Activated CD4-positive, CD25-positive, alpha-beta regulatory T cell treated with anti-CD3 and anti-CD28 coated beads, Interleukin-2, amount 50 U/mL, for 16 hours (primary cell): ENCODE data around the gene NANS.

Experiments
- DNase-seq: peaks from one replicate; pipeline ENCODE4 v3.0.0-alpha.2; 2020; ENCODE audit warnings: low read depth, low spot score

The NANS gene

DNA sequence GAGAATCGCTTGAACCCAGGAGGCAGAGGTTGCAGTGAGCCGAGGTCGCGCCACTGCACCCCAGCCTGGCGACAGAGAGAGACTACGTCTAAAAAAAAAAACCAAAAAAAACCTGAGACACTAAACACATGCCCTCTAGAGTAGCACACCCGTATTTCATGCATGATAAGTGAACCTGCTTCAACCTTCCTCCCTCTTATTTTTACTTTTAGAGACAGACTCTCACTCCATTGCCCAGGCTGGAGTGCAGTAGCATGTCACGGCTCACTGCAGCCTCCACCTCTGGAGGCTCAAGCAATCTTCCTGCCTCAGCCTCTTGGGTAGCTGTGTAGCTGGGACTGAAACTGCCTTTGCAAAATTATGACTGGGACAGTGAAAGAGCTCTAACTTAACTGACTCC lies 17.6 kb upstream of the NANS start:
- DNase-seq: no peak

DNA sequence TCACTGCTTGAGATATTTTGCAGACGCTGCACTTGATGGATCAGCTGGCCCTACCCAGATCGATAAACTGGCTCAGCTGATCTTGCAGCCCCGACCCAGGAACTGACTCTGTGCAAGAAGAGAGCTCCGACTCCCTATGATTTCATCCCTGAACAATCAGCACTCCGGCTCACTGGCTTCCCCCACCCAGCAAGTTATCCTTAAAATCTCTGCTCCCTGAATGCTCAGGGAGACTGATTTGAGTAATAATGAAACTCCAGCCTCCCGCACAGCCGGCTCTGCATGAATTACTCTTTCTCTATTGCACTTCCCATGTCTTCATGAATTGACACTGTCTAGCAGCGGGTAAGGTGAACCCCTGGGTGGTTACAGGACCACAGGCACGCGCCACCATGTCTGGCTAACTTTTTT lies 16.9 kb upstream of the NANS start:
- no peak for DNase-seq

DNA sequence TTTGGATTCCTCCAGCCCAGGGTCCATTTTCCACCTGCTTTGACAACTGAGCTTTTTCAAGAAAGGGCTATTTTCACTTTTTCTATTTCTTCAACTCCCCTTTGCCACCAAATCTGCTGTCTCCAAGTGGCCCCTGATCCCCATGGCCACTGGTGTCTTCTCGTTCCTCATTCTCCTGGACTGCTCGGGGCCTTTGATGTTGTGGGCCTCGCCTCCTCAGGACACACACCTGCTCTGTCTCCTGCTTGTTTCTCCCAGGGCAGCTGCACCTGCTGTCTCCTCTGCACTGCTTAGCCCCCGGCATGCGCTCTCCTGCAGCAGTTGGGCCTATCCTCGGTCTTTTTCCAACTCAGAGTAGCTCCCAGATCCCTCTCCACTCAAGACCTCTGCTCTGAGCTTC lies 16.3 kb upstream of the NANS start:
- no peak for DNase-seq

GRCh38 chr9:98043915-98044314 lies 12.6 kb upstream of the NANS start:
- no peak for DNase-seq

DNA sequence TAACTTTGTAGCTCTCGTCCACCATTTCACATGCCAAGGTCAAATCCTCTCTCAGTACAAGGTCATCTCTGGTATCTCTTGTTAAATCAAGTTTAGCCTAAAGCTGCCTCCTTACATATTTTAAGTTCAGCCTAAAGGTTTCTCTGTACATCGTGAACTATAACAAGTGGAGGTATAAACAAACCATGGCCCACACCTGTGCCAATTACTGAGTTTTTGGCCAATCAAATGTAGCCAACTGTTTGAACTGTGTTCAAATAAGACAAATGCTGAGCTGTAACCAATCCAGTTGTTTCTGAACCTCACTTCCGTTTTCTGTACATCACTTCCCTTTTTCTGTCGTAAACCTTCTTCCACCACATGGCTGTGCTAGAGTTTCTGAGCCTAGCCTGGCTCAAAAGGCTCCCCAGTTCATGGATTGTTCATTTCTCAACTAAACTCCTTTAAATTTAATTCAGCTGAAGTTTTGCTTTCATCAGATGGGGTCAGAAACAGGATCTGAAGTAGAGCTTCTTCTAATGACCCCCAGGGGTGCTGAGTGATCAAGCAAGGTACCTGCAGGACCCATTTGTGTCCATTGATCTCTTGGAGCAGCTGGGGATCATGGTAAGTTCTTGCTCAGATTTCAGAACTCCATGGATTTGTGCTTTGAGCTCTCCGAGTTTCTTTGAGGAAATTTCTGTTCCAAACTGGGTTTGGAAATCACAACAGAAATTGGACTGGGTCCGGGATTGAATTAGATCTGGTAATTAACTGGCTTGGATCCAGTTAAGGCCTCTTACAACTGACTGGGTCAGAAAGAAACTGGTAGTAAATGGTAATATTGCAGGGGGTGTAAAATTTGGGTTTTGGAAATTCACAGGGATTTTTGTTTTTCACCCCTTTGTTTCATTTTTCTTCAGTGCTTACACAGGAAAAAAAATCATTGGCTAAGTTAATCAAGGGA lies 11.0 kb upstream of the NANS start:
- no peak for DNase-seq

- DNase-seq: no peak
Measured at GRCh38 chr9:98046180-98046543, 10.4 kb upstream of the NANS start.

- no peak for DNase-seq
Measured at GRCh38 chr9:98047002-98047401, 9.5 kb upstream of the NANS start.

DNA sequence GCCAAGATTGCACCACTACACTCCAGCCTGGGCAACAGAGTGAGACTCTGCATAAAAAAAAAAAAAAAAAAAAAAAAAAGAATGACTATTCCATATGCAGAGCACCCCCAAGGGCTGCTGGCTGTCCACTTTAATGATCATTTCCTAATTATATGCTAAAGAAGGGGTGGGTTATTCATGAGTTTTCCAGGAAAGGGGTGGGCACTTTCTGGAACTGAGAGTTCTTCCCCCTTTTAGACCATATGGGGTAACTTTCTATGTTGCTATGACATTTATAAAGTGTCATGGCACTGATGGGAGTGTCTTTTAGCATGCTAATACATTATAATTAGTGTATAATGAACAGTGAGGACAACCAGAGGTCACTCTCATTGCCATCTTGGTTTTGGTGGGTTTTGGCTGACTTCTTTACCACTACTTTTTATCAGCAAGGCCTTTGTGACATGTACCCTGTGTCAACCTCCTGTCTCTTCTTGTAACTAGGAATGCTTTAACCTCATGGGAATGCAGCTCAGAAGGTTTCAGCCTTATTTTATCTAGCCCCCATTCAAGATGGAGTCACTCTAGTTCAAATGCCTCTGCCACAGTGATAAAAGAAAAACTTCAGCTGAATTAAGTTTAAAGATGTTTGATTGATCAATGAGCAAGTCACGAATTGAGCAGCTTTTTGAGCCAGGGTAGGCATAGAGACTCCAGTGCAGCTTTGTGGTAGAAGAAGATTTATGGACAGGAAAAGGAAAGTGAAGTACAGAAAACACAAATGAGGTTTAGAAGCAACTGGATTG lies 7.1 kb upstream of the NANS start:
- no peak for DNase-seq

DNA sequence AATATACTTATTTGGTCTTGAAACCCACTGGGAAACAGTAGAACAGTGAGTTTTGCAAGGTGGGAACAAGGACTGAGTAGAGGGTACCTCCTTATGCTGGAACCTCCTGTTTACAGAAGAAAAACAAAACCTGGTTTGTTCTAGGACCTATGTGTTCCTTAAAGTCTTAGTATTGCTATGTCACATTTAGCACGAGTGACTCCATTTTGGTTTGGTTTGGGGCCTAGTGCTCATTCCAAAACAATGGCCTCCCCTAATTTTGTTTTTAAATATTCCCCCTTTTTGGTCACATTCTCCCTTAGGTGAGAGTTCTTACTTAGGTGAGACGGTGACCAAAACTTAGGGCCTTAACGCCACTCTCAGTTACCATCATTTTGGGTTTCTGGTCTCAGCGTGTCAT lies 6.2 kb upstream of the NANS start:
- DNase-seq: no peak

GRCh38 chr9:98054376-98054951 lies 2.1 kb upstream of the NANS start:
- DNase-seq: no peak

DNA sequence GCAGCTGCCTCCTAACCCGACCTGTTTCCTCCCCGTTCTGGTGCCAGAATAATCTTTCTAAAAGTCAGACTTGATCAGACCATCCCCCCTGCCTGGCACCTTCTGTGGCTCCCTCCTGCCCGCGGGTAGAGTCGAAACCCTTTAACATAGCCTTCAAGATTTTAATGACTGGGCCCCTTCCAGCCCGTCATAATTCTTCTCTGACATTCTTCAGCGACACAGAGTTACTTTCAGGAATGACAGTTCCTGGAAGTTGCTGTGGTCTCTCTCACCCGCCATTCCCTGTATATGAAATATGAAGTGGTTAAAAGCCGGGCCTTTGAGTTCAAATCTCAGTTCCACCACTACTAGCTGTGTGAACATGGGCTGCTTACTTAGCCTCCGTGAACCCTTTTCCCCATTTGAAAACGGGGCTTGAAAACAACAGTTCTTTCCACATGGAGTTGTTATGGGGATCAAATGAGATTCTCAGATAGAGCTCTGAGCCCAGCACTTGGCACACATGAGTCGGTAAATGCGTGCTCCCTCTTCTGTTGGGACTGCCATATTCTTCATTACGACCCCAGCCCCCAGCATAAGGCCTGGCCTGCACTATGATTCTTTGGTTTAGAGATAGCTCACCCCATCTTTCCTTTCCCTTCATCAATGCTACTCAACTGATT lies 737 bp downstream of the NANS start:
- DNase-seq: no peak

- DNase-seq: no peak
Measured at GRCh38 chr9:98062161-98062560, 5.6 kb downstream of the NANS start.

GRCh38 chr9:98064623-98065392 lies 8.3 kb downstream of the NANS start:
- no peak for DNase-seq

DNA sequence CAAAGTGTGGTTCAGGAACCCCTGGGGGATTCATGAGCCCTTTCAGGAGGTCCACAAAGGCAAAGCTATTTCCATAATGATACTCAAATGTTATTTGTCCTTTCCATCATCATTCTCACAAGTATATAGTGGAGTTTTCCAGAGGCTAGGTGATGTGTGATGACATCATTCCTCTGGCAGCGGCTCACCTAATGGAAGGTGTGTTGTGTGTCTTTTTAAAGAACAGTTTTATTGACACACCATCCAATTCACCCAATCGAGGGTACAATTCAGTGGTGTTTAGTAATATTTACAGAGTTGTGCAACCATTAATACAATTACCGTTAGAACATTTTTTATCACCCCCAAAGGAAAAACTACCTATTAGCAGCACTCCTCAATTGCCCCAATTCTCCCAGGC lies 9.7 kb downstream of the NANS start:
- DNase-seq: no peak

- DNase-seq: no peak
Measured at GRCh38 chr9:98067184-98067583, 10.7 kb downstream of the NANS start.

DNA sequence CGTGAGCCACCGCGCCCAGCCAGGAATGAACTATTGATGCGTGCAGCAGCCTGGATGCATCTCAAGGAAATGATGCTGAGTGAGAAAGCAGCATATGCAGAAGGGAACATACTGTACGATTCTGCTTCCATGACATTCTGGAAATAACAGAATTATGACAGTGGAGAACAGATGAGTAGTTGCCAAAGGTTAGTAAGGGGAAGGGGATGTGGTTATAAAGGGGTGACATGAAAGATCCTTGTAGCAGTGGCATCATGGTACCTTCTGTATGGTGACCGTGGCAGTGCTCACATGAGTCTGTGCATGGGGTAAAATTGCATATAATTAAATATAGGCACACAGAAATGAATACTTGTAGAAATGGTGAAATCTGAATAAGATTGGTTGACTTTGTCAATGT lies 13.0 kb downstream of the NANS start:
- DNase-seq: no peak

DNA sequence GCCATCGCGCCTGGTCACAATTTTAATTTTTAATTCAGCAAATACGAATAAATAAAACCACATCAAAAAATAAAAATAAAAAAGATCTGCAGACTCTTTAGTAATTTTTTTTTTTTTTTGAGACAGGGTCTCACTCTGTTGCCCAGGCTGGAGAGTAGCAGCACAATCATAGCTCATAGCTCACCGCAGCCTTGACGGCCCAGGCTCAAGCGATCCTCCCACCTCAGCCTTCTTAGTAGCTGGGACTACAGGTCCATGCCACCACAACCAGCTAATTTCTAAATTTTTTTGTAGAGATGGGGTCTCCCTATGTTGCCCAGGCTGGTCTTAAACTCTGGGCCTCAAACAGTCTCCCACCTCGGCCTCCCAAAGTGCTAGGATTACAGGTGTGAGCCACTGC lies 14.2 kb downstream of the NANS start:
- no peak for DNase-seq

DNA sequence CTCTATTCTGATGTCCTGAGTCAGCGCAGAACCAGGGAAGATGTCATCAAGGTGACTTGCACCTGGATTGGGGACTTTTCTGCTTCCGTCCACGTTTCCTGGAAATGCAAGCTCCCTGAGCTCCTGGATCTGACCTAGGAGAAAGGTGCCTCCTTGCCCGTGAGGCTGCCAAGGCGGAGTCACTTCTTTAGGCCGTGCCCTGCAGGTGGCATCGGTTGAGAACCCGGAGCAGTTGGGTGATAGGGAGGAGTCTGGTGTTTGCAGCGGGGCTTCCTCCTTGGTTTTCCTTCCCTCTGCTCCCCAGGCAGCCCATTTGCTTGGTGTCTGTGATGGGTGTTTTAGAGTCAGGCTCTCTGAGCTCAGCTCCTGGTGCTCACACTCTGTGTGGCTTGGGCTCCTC lies 15.2 kb downstream of the NANS start:
- no peak for DNase-seq

DNA sequence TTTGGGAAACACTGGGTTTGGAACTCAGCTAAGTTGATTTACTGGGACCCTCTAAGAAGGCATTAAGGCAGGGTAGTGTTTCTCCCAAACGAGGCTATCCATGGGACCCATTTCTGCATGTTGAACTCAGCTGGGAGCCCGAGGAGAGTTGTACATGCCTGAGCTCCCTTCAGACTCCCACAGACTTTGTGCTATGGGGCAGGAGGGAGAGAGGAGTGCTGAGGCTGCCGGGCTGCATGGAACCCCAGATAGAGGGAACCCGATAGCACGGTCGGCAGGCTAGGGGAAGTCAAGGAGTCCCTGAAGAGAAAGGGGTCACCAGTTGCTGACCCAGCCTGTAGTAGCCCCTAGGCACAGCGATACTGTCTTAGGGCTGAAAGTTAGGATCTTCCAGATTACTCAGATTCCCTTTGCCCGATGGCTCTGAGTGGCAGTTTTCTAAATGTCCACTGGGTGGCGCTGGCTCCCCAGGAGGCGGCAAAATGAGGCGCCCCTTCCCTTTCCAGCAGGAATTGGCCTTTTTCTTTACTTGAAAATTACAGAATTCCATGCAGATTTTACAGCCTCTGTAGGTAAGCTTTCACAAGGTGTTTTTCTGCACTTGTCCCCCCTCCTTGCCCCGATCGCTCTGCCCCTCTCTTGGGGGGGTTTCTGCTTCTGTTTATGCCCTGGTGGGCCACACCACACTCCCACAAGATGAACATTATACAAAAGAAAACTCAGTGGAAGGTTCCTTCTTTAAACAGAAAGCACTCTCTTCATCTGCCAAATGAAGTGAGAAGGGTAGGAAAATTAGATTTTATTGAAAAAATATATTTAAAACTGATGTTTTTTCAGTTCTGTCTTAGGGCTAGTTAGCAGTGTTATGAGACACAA lies 17.8 kb downstream of the NANS start:
- peak; percentile 42 for DNase-seq

DNA sequence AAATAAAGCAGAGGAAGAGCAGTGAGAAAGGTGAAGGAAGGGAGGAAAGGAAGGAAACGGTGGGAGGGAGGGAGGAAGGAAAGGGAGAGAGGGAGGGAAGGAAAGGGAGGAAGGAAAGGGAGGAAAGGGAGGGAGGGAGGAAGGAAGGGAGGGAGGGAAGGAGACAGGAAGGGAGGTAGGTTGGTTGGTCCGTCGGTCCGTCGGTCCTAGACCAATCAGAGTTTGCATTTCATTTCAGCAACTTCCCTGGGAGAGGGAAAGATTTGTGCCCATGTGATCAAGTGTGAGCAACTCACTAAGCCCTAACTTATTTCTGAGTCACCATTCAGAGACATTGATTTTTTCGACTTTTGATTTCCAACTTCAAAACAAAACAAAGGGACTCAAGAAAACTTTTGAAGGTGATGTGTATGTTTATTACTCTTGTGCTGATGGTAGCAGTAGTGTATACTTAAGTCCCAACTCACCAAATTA lies 18.8 kb downstream of the NANS start:
- no peak for DNase-seq
